ENCODE data around the gene PARD3.

GRCh38 chr10:34171957-34172527 is 643.1 kb downstream of the PARD3 start:
- TF ChIP-seq CTCF (IDR thresholded peaks at IDR 0.05) (no peak), POLR2A (IDR thresholded peaks at IDR 0.05) (no peak)
